SU-DHL-6 (cell line): ENCODE data around the gene ABTB1.

ENCODE experiments used
- H2AFZ ChIP-seq: fragments of 200-600 bp; sonication (generic); 2 replicates; pipeline ENCODE4 v1.6.1; 2014; ENCODE audit warnings: low read depth, mild to moderate bottlenecking, moderate library complexity, mixed read lengths, antibody characterized with exemption, low read length; ENCODE audit not compliant: severe bottlenecking
- H3F3A ChIP-seq: fragments of 200-600 bp; shearing (Covaris generic); 2 replicates; pipeline ENCODE4 v1.6.0; 2016; ENCODE audit warnings: antibody characterized with exemption, mild to moderate bottlenecking; ENCODE audit not compliant: insufficient read depth
- H3K27ac ChIP-seq: fragments of 200-600 bp; sonication (generic); 2 replicates; pipeline ENCODE4 v1.5.1; 2016; ENCODE audit warnings: low read depth, mild to moderate bottlenecking, low read length, moderate library complexity, mixed read lengths
- H3K27me3 ChIP-seq: fragments of 200-600 bp; sonication (generic), shearing (Covaris generic); 2 replicates; pipeline ENCODE4 v1.6.0; 2014; ENCODE audit warnings: mild to moderate bottlenecking, low read length
- H3K36me3 ChIP-seq: fragments of 200-600 bp; sonication (generic); 2 replicates; pipeline ENCODE4 v1.6.1; 2014; ENCODE audit warnings: mild to moderate bottlenecking, low read length, mixed read lengths
- H3K4me2 ChIP-seq: fragments of 300-600, 200-600 bp; shearing (Covaris generic), sonication (generic); 2 replicates; pipeline ENCODE4 v1.6.0; 2014; ENCODE audit warnings: low read length, low read depth, mild to moderate bottlenecking; ENCODE audit not compliant: poor library complexity, severe bottlenecking
- H3K4me3 ChIP-seq: fragments of 200-600 bp; sonication (generic); 2 replicates; pipeline ENCODE4 v1.5.1; 2014; ENCODE audit warnings: antibody characterized with exemption, low read length, mild to moderate bottlenecking, mixed read lengths; ENCODE audit not compliant: insufficient read depth, poor library complexity, severe bottlenecking
- H3K79me2 ChIP-seq: fragments of 200-600 bp; sonication (generic); 2 replicates; pipeline ENCODE4 v1.6.1; 2014; ENCODE audit warnings: mild to moderate bottlenecking, low read length, moderate library complexity; ENCODE audit not compliant: insufficient read depth
- H3K9ac ChIP-seq: fragments of 200-600 bp; sonication (generic); 2 replicates; pipeline ENCODE4 v1.7.0; 2014; ENCODE audit warnings: mild to moderate bottlenecking, low read length
- H3K9me2 ChIP-seq: fragments of 200-600 bp; sonication (generic); replicated peaks from 2 replicates; pipeline ENCODE4 v1.6.1; 2014; ENCODE audit warnings: low read length; ENCODE audit not compliant: insufficient read depth
- H3K9me3 ChIP-seq: fragments of 200-600 bp; sonication (generic); 2 replicates; pipeline ENCODE4 v1.6.1; 2014; ENCODE audit warnings: low read length, mixed read lengths; ENCODE audit not compliant: insufficient read depth
- H4K20me1 ChIP-seq: fragments of 200-600 bp; sonication (generic); 2 replicates; pipeline ENCODE4 v1.6.1; 2014; ENCODE audit warnings: low read depth, mild to moderate bottlenecking, antibody characterized with exemption, low read length, moderate library complexity, mixed read lengths
- CTCF ChIP-seq: fragments of 200-600 bp; sonication (generic); IDR thresholded peaks from one replicate; pipeline ENCODE4 v1.5.1; 2017; ENCODE audit warnings: antibody characterized with exemption, mild to moderate bottlenecking, low read length, moderate library complexity; ENCODE audit not compliant: insufficient read depth, poor library complexity, severe bottlenecking
- EZH2phosphoT487 ChIP-seq: fragments of 200-600 bp; sonication (generic), shearing (Covaris generic); conservative IDR thresholded peaks from 2 replicates; pipeline ENCODE4 v1.6.1; 2018; ENCODE audit warnings: mild to moderate bottlenecking, antibody characterized with exemption, low read length, moderate library complexity, mixed read lengths

ABTB1 gene

GRCh38 chr3:127671523-127672428, 976 bp upstream of the ABTB1 start:
- Histone ChIP-seq H3K9me2 (no peaks in the 10 kb centered on the region), H3K9ac (peak overlapping the region; percentile 73), H2AFZ (peak overlapping the region; percentile 89), H3K4me2 (peak overlapping the region; percentile 64), H3K27me3 (no peaks in the 10 kb centered on the region), H3K79me2 (no peaks in the 10 kb centered on the region), H3K9me3 (no peaks in the 10 kb centered on the region), H3K36me3 (no peaks in the 10 kb centered on the region), H3F3A (no peaks in the 10 kb centered on the region), H3K4me3 (peak overlapping the region; percentile 57), H4K20me1 (no peaks in the 10 kb centered on the region), H3K27ac (peak overlapping the region; percentile 51)
- TF ChIP-seq CTCF (no peak), EZH2phosphoT487 (no peak)

DNA sequence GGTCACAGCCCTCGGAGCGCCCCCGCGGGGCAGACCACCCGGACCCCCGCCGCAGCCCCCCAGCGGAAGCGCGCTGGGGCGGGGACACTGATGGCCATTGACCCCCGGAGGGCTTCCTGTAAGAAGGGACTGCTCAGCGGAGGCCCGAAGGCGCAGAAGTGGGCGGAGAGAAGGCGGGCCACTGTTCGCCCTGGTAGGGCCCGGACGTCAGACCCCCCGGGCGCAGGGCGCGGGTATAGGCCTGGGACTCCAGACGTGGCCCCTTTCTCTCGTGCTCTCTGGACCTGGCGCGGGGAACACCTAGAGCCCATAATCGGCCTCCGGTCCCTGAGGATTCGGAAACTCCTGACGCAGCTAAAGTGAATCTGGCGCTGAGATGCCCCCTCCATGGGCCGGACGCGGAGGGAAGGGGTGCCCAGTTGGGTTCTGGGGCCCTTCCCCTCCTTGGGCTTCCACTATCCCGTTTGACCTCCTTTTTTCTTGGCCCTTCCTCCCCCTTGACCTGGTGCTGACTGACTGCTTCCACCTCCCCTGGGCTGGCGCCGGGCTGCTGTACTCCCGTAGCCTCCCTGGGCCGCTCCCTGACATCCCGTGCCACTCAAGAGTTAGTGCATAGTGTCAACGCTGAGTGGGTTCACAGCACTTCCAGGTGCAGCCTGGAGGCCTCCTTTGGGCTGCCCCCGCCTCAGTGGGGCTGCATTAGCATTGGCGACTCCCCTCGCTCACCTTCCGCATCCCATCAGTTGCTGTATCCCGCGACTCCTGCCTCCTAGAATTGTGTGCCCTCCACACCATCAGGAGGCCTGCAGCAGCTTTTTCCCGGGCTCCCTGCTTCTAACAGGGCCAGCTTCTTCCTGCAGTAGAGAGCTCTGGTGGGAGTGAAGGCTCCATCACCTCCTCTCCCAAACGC, 694 bp downstream of the ABTB1 start:
- H3F3A ChIP-seq = no peaks in the 10 kb centered on the region
- H3K79me2 ChIP-seq = no peaks in the 10 kb centered on the region
- H3K9ac ChIP-seq = peak overlapping the region; percentile 73
- no peaks in the 10 kb centered on the region for H3K27me3 ChIP-seq
- H3K9me3 ChIP-seq = no peaks in the 10 kb centered on the region
- no peaks in the 10 kb centered on the region for H4K20me1 ChIP-seq
- no peaks in the 10 kb centered on the region for H3K9me2 ChIP-seq
- no peak overlapping the region for H3K27ac ChIP-seq
- H3K4me3 ChIP-seq = peak overlapping the region; percentile 79
- TF ChIP-seq EZH2phosphoT487 (no peak), CTCF (no peak)
- no peaks in the 10 kb centered on the region for H3K36me3 ChIP-seq
- H3K4me2 ChIP-seq = peak overlapping the region; percentile 75
- peak overlapping the region; percentile 87 for H2AFZ ChIP-seq

- TF ChIP-seq EZH2phosphoT487 = no peak
- no peak for TF ChIP-seq CTCF
- no peaks in the 10 kb centered on the region for H4K20me1 ChIP-seq
- no peaks in the 10 kb centered on the region for H3F3A ChIP-seq
- H3K27ac ChIP-seq = no peak overlapping the region
- no peaks in the 10 kb centered on the region for H3K27me3 ChIP-seq
- H3K4me3 ChIP-seq = no peak overlapping the region
- no peak overlapping the region for H3K9ac ChIP-seq
- no peaks in the 10 kb centered on the region for H3K9me3 ChIP-seq
- H3K4me2 ChIP-seq = no peak overlapping the region
- H3K9me2 ChIP-seq = no peaks in the 10 kb centered on the region
- no peak overlapping the region for H2AFZ ChIP-seq
- H3K79me2 ChIP-seq = no peaks in the 10 kb centered on the region
- no peaks in the 10 kb centered on the region for H3K36me3 ChIP-seq
Measured at GRCh38 chr3:127674101-127674721, 1.5 kb downstream of the ABTB1 start.
